GM12878 (cell line): ENCODE measurements around the gene NPLOC4. TPM values are rescaled to one million over a fixed set of nuclear protein-coding genes. Genes with fewer than 3 reads are reported as not detected.

Experiments used
- BHLHE40 ChIP-seq, 2 experiments: fragments of 450-650 bp in 1 of 2; IDR thresholded peaks; 2 replicates each; pipeline ENCODE4 v1.6.1; 2011 to 2017; ENCODE audit warnings: low read depth in 2 of 2, borderline replicate concordance in 1 of 2, improper control_type of control experiment in 1 of 2, low read length in 1 of 2, mild to moderate bottlenecking in 1 of 2
- CEBPB ChIP-seq, 2 experiments: fragments of 150-350 bp in 1 of 2; IDR thresholded peaks; 2 replicates each; pipeline ENCODE4 v1.6.1; 2012 to 2014; ENCODE audit warnings: low read depth in 2 of 2, low read length in 2 of 2, borderline replicate concordance in 1 of 2, inconsistent platforms in 1 of 2
- FOS ChIP-seq: IDR thresholded peaks from 3 replicates; pipeline ENCODE4 v1.6.1; 2011; ENCODE audit warnings: borderline replicate concordance; ENCODE audit not compliant: insufficient read length; ENCODE audit errors: extremely low read depth
- GATAD2B ChIP-seq: fragments of 450-650 bp; conservative IDR thresholded peaks from 2 replicates; pipeline ENCODE4 v1.6.1; 2017; ENCODE audit warnings: low read depth, mild to moderate bottlenecking, moderate library complexity
- HDAC6 ChIP-seq: fragments of 200-600 bp; sonication (generic); IDR thresholded peaks from one replicate; pipeline ENCODE4 v1.8.0; 2017; ENCODE audit warnings: antibody characterized with exemption; ENCODE audit not compliant: unreplicated experiment
- HDGF ChIP-seq: fragments of 450-650 bp; IDR thresholded peaks from 2 replicates; pipeline ENCODE4 v1.6.1; 2016; ENCODE audit warnings: antibody characterized with exemption
- IKZF2 ChIP-seq, 2 experiments: fragments of 450-650 bp; IDR thresholded peaks; 2 replicates each; pipeline ENCODE4 v1.6.1; 2017; ENCODE audit warnings: mild to moderate bottlenecking in 2 of 2, moderate library complexity in 2 of 2
- KDM1A ChIP-seq: fragments of 200-600 bp; sonication (generic); IDR thresholded peaks from 2 replicates; pipeline ENCODE4 v1.6.1; 2016; ENCODE audit warnings: borderline replicate concordance
- MEF2A ChIP-seq: IDR thresholded peaks from 2 replicates; pipeline ENCODE4 v1.6.1; 2011; ENCODE audit warnings: low read depth, mild to moderate bottlenecking, low read length, moderate library complexity; ENCODE audit not compliant: insufficient read depth
- MTA3 ChIP-seq: IDR thresholded peaks from 2 replicates; pipeline ENCODE4 v1.6.1; 2012; ENCODE audit warnings: low read length, inconsistent platforms, borderline replicate concordance
- MYC ChIP-seq: IDR thresholded peaks from 2 replicates; pipeline ENCODE4 v1.6.1; 2011; ENCODE audit warnings: mild to moderate bottlenecking, low read length, moderate library complexity, inconsistent platforms; ENCODE audit not compliant: insufficient read depth, insufficient replicate concordance, insufficient read length, severe bottlenecking
- NR2C1 ChIP-seq: fragments of 450-650 bp; IDR thresholded peaks from 2 replicates; pipeline ENCODE4 v1.6.1; 2017; ENCODE audit warnings: antibody characterized with exemption, mild to moderate bottlenecking, moderate library complexity
- NR2F1 ChIP-seq: fragments of 450-650 bp; conservative IDR thresholded peaks from 2 replicates; pipeline ENCODE4 v1.6.1; 2017; ENCODE audit warnings: mild to moderate bottlenecking
- POU2F2 ChIP-seq: IDR thresholded peaks from 3 replicates; pipeline ENCODE4 v1.6.1; 2011; ENCODE audit warnings: low read depth, mild to moderate bottlenecking, low read length, borderline replicate concordance
- RBBP5 ChIP-seq: fragments of 200-600 bp; sonication (generic); conservative IDR thresholded peaks from 2 replicates; pipeline ENCODE4 v1.6.1; 2016
- SMAD5 ChIP-seq: IDR thresholded peaks from 2 replicates; pipeline ENCODE4 v1.6.1; 2016; ENCODE audit warnings: antibody characterized with exemption, low read depth
- SMC3 ChIP-seq: IDR thresholded peaks from 2 replicates; pipeline ENCODE4 v1.6.1; 2011; ENCODE audit warnings: low read length, improper control_type of control experiment, borderline replicate concordance
- SPI1 ChIP-seq: IDR thresholded peaks from 2 replicates; pipeline ENCODE4 v1.6.1; 2011; ENCODE audit warnings: low read depth, mild to moderate bottlenecking, low read length, moderate library complexity, borderline replicate concordance; ENCODE audit not compliant: insufficient read depth
- ZNF207 ChIP-seq: fragments of 450-650 bp; IDR thresholded peaks from 2 replicates; pipeline ENCODE4 v1.6.1; 2014; ENCODE audit warnings: antibody characterized with exemption, mild to moderate bottlenecking, borderline replicate concordance
- polyA plus RNA-seq, 11 experiments: library from polyadenylated mRNA; depleted of rRNA in 4 of 11; unstranded in 6 of 11; stranded (reverse) in 5 of 11; fragments of >200 nt; fragmentation: Nextera tagmentation in 4 of 11; fragmentation: Illumina TruSeq in 1 of 11; extraction: Ambion mirVana in 4 of 11; extraction: Trizol in 1 of 11; gene quantifications; 1 replicate in 1 of 11; 2 replicates in 10 of 11; pipeline versions ENCODE4 v1.2.1 to v1.2.3, GENCODE V29; 2011 to 2016; ENCODE audit warnings: inconsistent platforms in 2 of 11, missing spikeins in 2 of 11, low read depth in 1 of 11
- total RNA-seq, 4 experiments: library from RNA; depleted of rRNA in 3 of 4; stranded (reverse); fragments of >200 nt in 3 of 4; fragmentation: Illumina TruSeq in 1 of 4; extraction: Trizol in 1 of 4; gene quantifications; 2 replicates each; pipeline versions ENCODE4 v1.2.1 to v1.2.3, GENCODE V29; 2013 to 2021
- TF ChIP-seq, protein P1 (sequence below): fragments of 450-650 bp; IDR thresholded peaks from 2 replicates; pipeline ENCODE4 v1.6.1; 2017; ENCODE audit warnings: antibody characterized with exemption, mild to moderate bottlenecking, moderate library complexity
- TF ChIP-seq, protein P2 (sequence below): fragments of 450-650 bp; formaldehyde crosslinking; IDR thresholded peaks from 2 replicates; pipeline ENCODE4 v1.4.0; 2020; ENCODE audit warnings: mild to moderate bottlenecking, moderate library complexity
- TF ChIP-seq, protein P3 (sequence below): fragments of 150-350 bp; IDR thresholded peaks from 2 replicates; pipeline ENCODE4 v1.6.1; 2014; ENCODE audit warnings: mild to moderate bottlenecking, low read depth, low read length

Gene NPLOC4
- total and polyA plus RNA-seq, 10 of the 15 experiments (the other 5 are each of a cell fraction or from before 2014, with no cell fraction given): 1.5 to 83.7 (median 45.8) TPM

GRCh38 chr17:81512562-81513371 lies 124.1 kb downstream of the NPLOC4 start, which contains the start of gene ACTG1 (continued):
- TF ChIP-seq, protein P1, sequence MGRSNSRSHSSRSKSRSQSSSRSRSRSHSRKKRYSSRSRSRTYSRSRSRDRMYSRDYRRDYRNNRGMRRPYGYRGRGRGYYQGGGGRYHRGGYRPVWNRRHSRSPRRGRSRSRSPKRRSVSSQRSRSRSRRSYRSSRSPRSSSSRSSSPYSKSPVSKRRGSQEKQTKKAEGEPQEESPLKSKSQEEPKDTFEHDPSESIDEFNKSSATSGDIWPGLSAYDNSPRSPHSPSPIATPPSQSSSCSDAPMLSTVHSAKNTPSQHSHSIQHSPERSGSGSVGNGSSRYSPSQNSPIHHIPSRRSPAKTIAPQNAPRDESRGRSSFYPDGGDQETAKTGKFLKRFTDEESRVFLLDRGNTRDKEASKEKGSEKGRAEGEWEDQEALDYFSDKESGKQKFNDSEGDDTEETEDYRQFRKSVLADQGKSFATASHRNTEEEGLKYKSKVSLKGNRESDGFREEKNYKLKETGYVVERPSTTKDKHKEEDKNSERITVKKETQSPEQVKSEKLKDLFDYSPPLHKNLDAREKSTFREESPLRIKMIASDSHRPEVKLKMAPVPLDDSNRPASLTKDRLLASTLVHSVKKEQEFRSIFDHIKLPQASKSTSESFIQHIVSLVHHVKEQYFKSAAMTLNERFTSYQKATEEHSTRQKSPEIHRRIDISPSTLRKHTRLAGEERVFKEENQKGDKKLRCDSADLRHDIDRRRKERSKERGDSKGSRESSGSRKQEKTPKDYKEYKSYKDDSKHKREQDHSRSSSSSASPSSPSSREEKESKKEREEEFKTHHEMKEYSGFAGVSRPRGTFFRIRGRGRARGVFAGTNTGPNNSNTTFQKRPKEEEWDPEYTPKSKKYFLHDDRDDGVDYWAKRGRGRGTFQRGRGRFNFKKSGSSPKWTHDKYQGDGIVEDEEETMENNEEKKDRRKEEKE: no peak
- TF ChIP-seq MTA3 (no peak), ZNF207 (no peak), RBBP5 (no peak), SMAD5 (peak; percentile 98), SPI1 (no peak), GATAD2B (peak; percentile 98), CEBPB (IDR thresholded peaks at IDR 0.05; ENCODE audit: borderline replicate concordance in 1 of 2, low read depth in 2 of 2, low read length in 2 of 2) (no peak), POU2F2 (peak; percentile 97), IKZF2 (IDR thresholded peaks at IDR 0.05) (no peak), NR2F1 (peak; percentile 66; the same call in 1 of the 2 replicates), HDAC6 (peak; percentile 85), SMC3 (no peak), MEF2A (peak; percentile 58; the same call in 1 of the 2 replicates), HDGF (no peak), BHLHE40 (IDR thresholded peaks at IDR 0.05; ENCODE audit: borderline replicate concordance in 1 of 2, low read depth in 2 of 2, low read length in 1 of 2) (peak in 1 of 2 experiments; percentile 49; a peak in 2 of 4 replicates), FOS (no peak), KDM1A (no peak), NR2C1 (no peak; the same call in 1 of the 2 replicates), MYC (no peak)
- TF ChIP-seq, protein P2, sequence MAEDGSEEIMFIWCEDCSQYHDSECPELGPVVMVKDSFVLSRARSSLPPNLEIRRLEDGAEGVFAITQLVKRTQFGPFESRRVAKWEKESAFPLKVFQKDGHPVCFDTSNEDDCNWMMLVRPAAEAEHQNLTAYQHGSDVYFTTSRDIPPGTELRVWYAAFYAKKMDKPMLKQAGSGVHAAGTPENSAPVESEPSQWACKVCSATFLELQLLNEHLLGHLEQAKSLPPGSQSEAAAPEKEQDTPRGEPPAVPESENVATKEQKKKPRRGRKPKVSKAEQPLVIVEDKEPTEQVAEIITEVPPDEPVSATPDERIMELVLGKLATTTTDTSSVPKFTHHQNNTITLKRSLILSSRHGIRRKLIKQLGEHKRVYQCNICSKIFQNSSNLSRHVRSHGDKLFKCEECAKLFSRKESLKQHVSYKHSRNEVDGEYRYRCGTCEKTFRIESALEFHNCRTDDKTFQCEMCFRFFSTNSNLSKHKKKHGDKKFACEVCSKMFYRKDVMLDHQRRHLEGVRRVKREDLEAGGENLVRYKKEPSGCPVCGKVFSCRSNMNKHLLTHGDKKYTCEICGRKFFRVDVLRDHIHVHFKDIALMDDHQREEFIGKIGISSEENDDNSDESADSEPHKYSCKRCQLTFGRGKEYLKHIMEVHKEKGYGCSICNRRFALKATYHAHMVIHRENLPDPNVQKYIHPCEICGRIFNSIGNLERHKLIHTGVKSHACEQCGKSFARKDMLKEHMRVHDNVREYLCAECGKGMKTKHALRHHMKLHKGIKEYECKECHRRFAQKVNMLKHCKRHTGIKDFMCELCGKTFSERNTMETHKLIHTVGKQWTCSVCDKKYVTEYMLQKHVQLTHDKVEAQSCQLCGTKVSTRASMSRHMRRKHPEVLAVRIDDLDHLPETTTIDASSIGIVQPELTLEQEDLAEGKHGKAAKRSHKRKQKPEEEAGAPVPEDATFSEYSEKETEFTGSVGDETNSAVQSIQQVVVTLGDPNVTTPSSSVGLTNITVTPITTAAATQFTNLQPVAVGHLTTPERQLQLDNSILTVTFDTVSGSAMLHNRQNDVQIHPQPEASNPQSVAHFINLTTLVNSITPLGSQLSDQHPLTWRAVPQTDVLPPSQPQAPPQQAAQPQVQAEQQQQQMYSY (CRISPR knock-in tag): no peak
- TF ChIP-seq, protein P3, sequence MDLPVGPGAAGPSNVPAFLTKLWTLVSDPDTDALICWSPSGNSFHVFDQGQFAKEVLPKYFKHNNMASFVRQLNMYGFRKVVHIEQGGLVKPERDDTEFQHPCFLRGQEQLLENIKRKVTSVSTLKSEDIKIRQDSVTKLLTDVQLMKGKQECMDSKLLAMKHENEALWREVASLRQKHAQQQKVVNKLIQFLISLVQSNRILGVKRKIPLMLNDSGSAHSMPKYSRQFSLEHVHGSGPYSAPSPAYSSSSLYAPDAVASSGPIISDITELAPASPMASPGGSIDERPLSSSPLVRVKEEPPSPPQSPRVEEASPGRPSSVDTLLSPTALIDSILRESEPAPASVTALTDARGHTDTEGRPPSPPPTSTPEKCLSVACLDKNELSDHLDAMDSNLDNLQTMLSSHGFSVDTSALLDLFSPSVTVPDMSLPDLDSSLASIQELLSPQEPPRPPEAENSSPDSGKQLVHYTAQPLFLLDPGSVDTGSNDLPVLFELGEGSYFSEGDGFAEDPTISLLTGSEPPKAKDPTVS: no peak
